GM19452 (cell line): ENCODE measurements around the gene TSC22D1.

ENCODE experiments used
- ATAC-seq: cut with Tn5 transposase; IDR thresholded peaks from one replicate; pipeline ENCODE4 v1.9.1; 2021; ENCODE audit not compliant: unreplicated experiment

The TSC22D1 gene

DNA sequence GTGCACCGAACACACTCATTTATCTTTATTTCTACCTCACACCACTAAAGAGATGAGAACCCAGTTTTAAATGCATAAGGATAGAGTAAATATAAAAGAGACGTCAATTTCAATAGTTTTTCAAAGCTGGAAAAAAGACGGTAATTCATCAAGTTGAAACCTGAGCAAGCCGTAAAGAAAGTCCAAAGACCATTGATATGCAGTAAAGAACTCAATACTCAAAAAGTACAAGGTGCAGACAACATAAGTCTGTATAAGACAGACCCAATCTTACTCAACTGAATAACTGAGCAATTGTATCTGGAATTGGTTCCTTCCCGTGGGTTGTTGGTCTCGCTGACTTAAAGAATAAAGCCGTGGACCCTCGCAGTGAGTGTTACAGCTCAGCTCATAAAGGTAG, 120.4 kb downstream of the TSC22D1 start:
- no peak for ATAC-seq

DNA sequence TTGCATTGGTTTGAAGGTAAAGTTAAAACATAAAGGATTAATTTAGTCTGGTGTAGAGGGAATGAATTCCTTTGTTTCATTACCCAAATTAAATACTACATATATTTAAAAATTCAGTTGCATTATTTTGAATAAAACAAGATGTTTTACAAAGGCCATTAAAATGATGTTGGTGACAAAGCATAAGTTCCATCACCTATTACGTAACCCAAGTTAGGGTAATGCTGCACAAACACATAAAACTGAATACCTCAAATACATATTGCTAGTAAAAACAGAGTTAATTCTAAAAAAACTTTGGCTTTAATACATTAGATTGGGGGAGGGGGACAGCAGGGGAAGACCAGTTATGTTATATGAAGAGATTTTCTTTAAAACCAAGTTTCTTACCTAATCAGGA, 122.2 kb downstream of the TSC22D1 start:
- no peak for ATAC-seq

DNA sequence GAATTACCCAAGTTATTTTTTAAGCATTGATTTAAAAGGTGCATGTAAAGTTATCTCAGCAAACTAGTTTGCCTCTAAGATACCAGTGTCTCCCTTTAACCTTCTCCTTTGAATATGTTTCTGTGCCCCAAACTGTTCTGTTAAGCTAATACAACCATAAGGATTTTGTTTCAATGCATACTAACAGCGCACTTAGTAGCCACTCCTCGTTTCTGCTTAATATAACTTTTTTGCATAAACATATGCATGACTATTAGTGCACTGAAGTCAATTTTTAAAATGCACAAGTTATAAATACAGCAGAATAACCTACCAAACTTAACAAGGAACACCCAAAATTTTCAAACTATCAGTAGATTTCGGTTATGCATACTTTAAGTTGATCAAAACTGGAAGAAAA, 123.1 kb downstream of the TSC22D1 start:
- no peak for ATAC-seq

DNA sequence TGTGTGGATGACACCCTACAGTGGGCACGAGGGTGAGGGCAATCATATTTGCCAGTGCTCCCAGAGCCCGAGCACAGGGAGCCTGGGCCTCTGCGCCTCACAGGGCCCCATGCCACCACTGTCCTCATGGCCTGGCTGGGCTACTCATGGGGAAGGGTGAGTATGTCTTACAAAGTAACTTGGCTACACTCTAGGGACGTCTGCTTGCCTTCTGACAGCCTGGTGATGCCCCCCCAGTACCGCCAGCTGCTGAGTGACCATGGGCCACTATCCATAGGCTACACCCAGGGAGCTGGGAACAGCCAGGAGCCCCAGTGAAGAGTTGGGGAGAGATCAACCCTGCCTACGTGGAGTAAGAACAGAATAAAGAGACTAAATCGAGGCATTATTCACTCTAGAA, 123.7 kb downstream of the TSC22D1 start:
- ATAC-seq: no peak

DNA sequence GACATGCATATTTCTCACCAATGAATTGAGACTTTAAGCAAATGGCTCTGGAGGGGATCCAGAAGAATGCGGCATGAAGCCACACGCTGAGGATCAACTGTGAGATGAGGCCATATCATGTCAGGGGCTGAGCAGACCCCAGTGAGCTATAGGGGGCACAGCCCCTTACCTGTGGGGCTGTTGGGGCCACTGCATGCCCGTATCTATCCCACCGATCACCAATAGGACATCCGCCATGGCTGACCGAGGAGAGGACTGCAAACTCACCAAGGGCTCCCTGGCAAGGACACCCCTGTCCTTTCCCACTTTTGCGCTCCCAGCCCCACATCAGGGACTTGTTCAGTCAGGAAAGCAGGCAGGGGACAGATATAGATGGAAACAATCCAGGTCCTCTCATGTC, 124.5 kb downstream of the TSC22D1 start:
- ATAC-seq: no peak

DNA sequence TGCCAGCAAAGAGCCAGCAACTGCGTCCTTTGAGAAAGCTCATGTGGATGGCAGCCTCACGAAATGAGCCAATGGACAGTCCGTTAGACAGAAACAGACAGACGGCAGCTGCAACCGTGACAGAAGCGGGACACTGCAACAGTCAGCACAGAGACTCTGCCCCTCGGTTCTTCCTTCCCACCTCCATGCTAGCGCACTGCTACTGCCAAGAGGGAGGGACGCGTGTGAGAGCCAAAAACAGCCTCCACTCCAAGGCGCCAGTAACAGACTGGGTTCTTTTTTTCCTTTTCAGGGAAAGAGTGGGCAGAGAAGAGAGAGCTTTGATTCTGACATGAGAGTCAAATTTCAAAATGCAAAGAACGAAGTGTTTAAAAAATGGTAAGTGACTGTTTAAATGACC, 125.0 kb downstream of the TSC22D1 start:
- no peak for ATAC-seq

DNA sequence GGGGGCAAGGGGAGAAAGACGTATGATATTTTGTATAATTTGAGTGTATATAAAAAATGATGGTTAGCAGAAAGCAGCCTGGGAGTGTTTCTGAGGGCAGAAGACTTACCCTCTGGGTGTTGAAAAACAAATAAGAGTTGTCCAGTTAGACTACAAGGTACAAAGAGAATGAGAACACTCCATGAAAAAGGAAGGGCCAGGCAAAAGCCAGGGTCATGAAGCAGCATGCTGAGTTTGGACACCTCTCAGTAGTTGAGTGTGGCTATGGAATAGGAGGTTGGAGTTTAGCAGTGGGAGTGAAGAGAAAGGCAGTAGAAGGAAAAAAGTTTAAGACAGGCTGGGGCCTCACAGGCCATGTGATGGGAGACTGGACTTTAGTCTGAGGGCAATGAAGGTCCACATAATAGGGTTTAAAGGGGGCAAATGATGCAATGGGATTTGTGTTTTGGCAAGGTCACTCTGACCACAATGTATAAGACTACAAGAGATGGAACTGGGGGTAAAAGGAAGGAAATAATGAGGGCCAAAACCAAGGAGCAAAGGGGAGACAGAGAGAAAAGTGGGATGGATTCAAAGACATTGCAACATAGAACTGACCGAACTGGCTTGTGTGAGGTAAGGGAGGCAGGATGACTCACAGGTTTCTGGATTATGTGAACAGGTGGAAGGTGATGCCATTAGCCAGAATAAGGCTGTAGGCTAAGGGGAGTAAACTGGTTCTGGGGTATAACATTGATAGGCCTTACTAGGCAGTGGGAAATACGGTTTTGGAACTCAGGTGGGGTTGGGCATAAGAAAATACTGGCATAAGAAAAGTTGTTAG, 125.9 kb downstream of the TSC22D1 start:
- ATAC-seq: no peak

DNA sequence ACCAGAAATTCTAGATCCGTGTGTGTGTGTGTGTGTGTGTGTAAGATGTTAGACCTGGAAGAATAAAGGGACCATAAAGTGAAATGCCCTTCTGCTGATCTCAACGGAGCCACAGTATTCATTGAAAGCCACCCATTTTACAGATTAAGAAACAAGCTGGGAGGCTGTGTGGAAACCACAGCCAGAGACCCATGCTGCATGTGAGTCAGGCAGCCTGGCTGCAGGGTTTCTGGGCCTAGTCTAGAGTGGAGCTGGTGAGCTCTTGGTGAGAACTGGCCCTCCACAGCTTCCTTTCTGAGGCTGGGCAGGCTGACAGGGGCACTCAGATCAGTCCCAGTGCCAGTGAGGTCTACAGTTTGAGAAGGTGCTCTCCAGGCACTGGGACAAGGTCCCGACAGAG, 127.3 kb downstream of the TSC22D1 start:
- no peak for ATAC-seq

DNA sequence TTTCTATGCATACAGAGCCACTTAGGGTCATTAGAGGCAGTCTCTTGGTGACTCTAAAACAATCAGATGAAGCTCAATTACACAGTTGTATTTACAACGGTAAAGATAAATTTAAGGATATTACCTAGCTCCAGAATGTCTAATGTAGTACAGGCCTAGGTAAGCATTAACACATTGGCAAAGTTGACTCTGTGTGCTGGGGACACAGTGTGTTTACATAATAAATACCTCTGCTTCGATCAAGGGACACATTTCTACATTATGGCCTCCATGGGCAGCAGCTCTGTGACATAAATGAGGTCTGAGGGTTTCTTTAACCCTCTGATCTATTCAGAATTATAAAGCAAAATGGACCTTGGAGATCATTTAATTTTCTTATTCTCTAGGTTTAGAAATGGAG, 127.8 kb downstream of the TSC22D1 start:
- no peak for ATAC-seq

DNA sequence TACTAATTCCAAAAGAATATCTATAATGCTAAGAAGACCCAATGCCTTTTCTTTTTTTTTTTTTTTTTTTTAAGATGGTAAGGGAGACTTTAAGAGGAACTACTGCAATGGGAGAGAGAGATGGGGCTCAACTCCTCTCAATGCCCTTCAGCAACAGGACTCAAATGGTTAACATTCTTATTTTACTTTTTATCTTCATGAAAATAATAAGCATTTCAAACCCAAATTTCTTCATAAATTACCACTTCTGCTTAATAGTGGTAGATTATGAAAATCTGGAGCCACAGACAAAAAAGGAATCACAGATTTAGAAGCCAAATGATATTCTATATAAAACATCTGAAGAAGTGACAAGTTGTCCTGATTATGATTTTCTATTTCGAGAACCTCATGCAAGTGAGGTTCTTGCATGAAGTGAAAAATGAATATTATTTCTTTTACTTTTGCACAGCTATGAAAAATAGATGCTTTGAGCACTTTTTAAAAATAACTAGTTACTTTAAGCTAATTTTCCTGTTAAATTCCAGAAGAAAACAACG, 128.3 kb downstream of the TSC22D1 start:
- ATAC-seq: no peak

DNA sequence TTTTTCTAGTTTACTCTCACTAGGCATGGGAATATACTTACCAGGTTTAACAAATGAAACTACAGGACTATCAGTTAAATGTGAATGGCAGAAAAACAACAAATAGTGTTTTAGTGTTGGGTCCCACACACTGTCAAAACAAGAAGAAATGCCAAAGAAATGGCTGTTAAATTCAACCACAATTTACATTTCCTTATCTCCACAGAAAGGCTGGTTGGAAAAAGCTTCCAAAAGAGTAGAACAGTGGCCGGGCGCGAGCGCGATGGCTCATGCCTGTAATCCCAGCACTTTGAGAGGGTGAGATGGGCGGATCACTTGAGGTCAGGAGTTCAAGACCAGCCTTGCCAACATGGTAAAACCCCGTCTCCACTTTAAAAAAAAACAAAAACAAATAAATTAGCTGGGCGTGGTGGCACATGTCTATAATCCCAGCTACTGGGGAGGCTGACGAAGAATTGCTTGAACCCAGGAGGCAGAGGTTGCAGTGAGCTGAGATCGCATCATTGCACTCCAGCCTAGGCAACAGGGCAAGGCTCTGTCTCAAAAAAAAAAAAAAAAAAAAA, 136.0 kb downstream of the TSC22D1 start:
- no peak for ATAC-seq

DNA sequence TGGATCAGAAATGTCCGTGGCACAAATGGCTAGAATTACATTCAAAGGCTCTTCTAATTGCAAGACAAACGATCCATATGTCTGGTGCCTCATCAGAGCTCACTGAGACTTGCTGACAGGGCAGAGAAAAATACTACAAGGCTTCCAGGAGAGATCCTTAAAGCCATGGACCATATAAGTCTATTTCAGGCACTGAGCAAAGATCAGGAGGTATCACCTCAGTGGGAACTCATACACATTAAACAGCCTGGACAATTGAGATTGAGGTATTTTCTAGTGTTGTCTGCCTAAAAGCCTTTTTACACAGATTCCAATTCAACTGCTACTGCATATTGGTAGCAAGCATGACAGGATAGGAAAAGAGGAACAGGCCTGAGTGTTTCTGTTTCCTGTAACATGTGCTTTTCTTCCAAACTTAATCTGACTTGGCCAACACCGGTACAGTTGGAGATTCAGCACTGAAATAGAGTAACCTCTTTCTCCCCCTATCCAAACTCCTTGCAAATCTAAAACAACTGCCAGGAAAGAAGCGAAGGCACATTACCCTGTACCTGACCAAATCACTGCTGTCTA, 136.6 kb downstream of the TSC22D1 start:
- no peak for ATAC-seq

DNA sequence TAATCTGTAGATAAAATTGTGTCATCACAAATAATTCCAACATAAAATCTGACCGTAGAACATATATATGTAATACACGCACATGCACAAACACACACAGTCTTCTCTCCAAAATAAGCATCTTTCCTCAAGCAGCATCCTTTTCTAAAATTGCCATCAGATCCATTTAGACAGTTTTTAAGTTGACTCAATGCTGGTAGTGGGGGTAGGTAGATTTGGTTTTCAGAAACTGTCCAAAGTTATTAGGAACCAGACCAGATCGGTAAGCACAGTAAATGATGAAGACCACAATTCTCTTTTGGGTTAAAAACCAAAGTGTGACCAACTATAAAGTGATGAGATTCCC, 137.9 kb downstream of the TSC22D1 start:
- no peak for ATAC-seq

DNA sequence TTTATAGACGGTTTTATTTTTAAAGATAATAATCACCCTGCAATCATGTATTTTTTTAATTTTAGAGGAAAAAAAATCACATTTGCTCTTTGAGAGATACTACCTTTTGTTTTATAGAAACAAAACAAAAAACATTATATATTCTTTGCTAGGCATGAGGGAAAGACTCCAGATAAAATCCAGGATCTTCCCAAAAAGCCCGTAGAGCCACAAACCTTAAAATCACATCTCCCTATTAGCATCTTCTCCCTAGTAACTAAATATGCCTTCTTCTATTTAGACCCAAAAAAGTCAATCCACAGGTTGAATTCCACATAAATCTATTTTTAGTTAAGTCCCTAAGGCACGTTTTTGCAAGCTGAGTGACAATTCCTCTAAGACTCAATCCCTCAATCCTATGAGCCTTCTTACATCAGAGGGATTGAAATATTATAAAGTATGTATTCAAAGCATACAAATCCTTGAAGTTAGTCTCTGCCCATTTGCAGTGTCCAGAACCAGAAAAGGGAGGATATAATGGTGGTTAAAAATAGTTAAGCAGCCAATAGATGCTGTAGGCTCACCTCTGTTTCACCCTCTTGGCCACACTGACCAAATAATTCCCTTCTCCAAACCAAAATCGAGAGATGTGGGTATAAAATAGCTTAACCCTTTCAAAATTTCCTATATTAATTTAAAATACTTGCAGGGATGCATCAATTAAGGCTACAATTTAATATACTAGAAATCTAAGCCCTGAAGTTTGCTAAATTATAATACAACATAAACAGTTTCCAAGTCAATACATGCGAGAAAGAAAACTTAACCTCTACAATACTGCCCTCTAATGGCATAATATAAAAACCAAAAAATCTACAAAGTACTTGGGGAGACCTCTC, 138.5 kb downstream of the TSC22D1 start:
- no peak for ATAC-seq

DNA sequence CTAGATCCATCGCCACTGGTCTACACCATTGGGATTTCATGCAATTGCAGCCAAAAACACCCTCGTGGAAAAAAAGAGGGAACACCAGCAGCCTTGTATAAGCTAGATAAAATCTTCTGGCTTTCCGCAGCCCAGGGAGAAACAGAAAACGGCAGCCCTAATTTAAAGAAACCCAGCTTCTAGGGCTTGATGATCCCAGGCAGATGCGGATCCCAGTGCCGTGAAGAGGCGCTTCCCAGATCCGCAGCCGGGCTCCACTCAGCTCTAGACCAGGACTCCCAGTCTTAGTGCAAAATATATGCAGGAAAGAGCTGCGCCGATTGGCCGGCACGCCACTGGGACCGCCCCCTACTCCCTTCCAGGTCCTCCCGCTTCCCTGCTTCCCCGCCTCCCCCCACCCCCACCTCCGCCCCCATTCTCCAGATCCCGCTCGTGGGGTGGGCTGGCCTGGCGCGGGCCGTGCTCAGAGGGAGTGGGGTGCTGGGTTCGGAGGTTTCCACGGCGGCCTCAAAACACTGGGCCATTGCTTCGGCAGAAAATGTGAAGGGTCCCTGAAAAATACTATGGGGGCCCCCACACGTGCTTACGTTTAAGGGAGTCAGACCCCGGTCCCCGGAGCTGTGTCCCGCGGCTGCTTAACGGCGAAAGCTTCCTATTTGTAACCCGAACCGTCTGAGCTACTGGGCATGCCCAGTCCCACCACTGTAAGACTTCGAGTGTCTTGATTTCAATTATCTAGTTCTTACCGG, 139.4 kb downstream of the TSC22D1 start:
- no peak for ATAC-seq

DNA sequence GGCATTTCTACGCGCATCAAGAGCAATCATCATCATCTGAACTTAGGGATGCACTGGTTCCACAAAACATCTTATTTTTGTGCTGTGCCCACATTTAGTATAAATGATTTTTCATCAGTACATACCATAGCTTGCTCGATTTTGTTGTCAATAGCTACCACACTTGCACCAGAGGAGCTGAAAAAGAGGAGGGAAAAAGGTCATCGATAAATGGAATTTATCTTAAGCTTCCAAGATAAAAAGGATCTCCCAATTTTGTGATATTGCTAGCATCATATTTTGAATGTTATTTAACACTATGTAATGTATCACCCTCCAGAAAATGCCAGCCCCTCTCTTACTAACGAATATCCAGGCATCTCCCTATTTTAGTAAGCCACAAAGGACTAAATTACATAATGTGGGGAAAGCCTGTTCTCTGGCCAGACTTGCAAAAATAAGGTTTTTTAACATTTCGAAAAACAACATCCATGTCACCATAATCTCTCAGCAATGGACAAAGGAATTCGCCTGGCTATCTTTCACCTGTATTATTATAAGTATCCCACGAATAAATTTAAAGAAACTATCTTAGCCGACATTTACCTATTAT, 140.1 kb downstream of the TSC22D1 start:
- ATAC-seq: no peak

DNA sequence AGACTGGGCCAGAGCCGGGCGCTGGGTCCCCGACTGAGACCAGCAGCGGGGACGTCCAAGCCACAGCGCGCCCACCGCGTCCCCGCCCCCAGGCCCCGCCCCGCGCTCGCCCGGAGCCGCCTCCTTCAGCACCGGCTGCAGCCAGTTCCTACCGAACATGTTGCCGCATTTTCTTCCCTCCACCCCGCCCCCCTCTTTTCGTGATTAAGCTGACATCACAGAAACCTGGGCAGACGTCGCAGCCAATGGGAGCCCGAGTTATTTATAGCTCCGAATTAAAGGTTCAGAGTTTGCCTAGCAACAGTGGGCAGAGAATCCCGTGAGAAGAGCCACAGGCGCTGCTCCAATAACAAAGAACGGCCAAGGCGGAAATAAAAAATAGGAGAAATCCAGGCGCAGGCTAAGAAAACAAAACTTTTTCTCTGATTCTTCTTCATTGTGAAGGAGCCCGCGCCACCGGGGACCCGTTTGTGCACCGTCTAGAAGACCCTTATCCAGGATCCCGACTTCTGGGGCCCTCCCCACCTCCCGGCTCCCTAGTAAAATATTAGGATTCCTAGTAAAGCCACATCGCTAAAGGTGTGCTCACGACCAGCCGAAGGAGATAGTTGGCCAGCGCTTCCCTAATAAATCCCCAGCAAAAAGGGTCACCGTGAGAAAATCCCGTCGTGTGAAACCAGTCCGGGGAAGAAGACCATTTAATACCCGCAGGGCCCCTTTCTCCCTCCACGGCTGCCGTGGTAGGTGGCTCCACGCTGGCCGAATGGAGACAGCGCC, 140.8 kb downstream of the TSC22D1 start:
- ATAC-seq: peak; percentile 71

DNA sequence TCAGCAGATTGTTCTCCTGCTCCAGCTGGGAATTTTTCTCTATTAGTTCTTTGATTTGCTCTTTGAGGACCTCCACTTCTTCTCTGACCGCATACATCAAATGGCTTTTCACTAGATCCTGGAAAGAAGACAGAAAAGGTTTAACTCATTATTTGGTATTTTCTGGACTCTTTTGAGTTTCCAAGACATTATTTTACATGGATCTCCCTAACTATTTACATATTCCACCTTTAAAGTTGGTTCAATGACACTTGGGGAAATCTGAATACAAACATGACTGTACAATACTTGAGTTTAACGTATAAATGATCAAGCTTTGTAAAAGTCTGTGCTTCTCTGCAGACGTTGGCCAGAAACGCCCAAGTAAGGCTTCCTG, 141.4 kb downstream of the TSC22D1 start:
- ATAC-seq: no peak

DNA sequence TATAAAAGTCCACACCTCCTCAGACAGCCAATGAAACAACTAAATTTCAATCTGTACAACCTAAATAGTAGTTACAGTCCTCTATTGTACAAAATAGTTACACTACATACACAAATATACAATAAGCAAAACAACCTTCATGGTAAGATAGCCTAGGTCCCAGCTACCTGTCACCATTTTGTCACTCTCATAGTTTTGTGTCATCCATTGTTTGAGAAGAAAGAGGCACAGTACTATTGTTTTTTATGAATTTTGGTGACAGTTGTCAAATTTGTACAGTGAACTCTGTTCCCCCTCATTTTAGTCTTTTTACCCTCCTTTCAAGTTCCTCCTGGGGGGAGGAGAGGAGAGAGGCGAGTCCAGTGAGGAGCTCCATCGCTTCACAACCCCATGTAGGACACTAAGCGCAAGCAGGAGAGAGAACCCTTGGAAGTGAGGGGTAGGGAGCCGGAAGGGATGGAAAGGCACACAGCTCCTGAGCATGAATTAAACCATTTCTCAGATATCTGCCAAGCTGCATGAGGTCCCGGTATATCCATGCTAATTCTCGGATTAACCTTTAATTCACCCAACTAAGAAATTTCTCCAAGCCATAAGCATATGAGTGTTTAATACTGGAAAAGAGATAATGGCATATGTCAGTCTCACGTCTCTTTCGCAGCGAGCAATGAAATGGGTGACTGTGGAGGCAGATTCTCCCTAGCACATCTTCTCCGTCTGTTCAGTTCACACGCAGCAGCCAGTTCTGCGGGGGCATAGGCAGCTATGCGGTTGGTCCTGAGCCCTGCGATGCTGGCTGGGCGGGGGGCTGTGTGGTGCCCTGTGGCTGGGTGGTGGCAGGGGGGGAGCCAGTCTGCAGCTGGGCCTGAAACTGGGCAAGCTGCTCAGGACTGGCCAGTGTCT, 142.0 kb downstream of the TSC22D1 start:
- no peak for ATAC-seq
